ENCODE data around the gene CHRM2. TPM values are rescaled to one million over a fixed set of nuclear protein-coding genes. Genes with fewer than 3 reads are reported as not detected.

The CHRM2 gene
- total RNA-seq, 5 donors from 2014 or later (not counting 1 experiment from before 2014, with no cell fraction given): 0.09 to 0.10 TPM; not detected in 3

DNA sequence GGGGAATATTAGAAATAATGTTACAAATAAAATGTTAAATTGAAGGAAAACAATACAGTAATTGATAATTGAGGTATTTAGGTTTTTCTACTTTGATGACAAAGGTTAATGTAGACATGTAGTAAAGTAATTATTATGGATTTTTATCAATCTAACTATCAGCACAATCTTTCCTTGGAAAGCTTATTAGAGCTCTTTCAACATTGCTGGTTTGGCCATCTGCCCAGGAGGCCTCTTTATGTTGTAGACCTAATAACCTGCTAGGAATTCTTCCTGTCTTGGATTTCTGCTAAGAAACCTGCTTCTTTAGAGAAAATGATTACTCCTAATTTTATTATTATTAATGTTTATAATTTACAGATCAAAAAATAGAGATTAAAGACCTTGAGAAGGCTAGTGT lies 78.9 kb downstream of the CHRM2 start:
- DNase-seq (no peak), ATAC-seq (replicated peaks in 1 of 4) (no peak)
- H3K27me3 Mint-ChIP-seq: no peaks in the 10 kb centered on the region
- Histone ChIP-seq H3K4me1 (ENCODE audit: control insufficient read depth in 1 of 2, extremely low read depth in 1 of 2, insufficient read depth in 2 of 2, low read length in 2 of 2) (no peaks in the 10 kb centered on the region), H3K4me3 (ENCODE audit: control insufficient read depth in 1 of 2, extremely low read depth in 1 of 2, low read length in 1 of 2) (no peak overlapping the region), H3K36me3 (ENCODE audit: control insufficient read depth in 2 of 2, extremely low read depth in 1 of 2, insufficient read depth in 1 of 2, low read length in 1 of 2) (no peaks in the 10 kb centered on the region), H3K27ac (ENCODE audit: low read length) (no peak overlapping the region), H3K27me3 (replicated peaks in 1 of 2; ENCODE audit: control insufficient read depth in 2 of 2, extremely low read depth in 1 of 2, insufficient read depth in 2 of 2, low read length in 1 of 2) (no peaks in the 10 kb centered on the region), H3K9me3 (no peaks in the 10 kb centered on the region)
- no peak overlapping the region for H3K4me3 Mint-ChIP-seq
- ChIA-PET POLR2A (no interaction called here), CTCF (no interaction called here)
- no peaks in the 10 kb centered on the region for H3K36me3 Mint-ChIP-seq
- no peaks in the 10 kb centered on the region for H3K4me1 Mint-ChIP-seq
- H3K27ac Mint-ChIP-seq: no peak overlapping the region
- peaks cover 2 to 27% (median 11%) of the 10 kb centered on the region in 3 donors for H3K9me3 Mint-ChIP-seq

DNA sequence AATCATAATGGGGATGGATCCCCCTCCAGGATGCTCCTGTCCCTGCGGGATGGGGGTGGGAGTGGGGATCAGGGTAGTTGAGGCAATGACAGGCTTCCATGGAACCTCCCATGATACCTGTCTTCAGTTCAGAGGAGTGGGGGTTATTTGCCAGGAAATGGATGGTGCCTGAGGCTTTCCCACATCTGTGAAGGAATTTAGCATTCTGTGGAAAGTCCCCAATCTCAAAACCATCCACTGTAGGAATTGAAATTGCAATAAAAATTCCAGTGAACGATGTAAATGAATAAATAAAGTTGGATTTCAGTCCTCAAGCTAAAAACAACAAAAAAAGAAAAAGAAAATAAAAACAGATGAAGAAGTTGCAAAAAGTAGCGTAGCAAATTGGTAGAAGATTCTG lies 81.9 kb downstream of the CHRM2 start:
- H3K4me3 Mint-ChIP-seq: no peak overlapping the region

DNA sequence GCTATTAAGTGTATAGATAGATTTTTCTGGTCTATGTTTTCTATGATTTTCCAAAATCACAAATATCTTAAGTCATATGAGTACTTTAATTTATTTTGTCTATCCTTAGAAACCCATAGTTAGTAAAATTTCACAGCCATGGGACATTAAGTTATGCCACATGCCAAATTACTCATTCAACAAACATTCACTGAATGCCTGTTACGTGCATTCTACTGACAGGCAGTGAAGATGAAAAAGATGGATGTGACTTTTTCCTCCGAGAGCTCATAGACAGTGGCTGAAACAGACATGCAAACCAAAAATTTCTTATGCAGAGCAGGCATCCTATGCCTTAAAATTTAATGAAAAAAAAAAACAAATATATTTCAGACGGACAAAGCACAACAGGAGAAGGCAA lies 84.9 kb downstream of the CHRM2 start:
- H3K27me3 Mint-ChIP-seq: no peaks in the 10 kb centered on the region
- peaks cover 6 to 25% (median 10%) of the 10 kb centered on the region in 3 donors for H3K9me3 Mint-ChIP-seq
- ChIA-PET CTCF (no interaction called here), POLR2A (no interaction called here)
- no peak for DNase-seq
- no peak for ATAC-seq (replicated peaks in 1 of 4)
- Histone ChIP-seq H3K27me3 (replicated peaks in 1 of 2; ENCODE audit: control insufficient read depth in 2 of 2, extremely low read depth in 1 of 2, insufficient read depth in 2 of 2, low read length in 1 of 2) (no peaks in the 10 kb centered on the region), H3K9me3 (no peaks in the 10 kb centered on the region), H3K4me3 (ENCODE audit: control insufficient read depth in 1 of 2, extremely low read depth in 1 of 2, low read length in 1 of 2) (no peak overlapping the region), H3K4me1 (ENCODE audit: control insufficient read depth in 1 of 2, extremely low read depth in 1 of 2, insufficient read depth in 2 of 2, low read length in 2 of 2) (no peaks in the 10 kb centered on the region), H3K36me3 (ENCODE audit: control insufficient read depth in 2 of 2, extremely low read depth in 1 of 2, insufficient read depth in 1 of 2, low read length in 1 of 2) (no peaks in the 10 kb centered on the region), H3K27ac (ENCODE audit: low read length) (no peak overlapping the region)
- no peaks in the 10 kb centered on the region for H3K4me1 Mint-ChIP-seq
- WGBS (ENCODE audit: insufficient coverage): 60% methylated on average over 1 of the region's 3 CpGs
- no peak overlapping the region for H3K4me3 Mint-ChIP-seq
- H3K36me3 Mint-ChIP-seq: no peaks in the 10 kb centered on the region
- no peak overlapping the region for H3K27ac Mint-ChIP-seq

More for the DNA sequence above, 81.9 kb downstream of the CHRM2 start:
- ChIA-PET POLR2A (interaction anchor here in 1 of 2 donors (0.8 kb wide), 1 partner anchor 8 kb away, joined by 3 read pairs; no protein-coding TSS in a partner anchor), CTCF (no interaction called here)
- DNase-seq (no peak), ATAC-seq (replicated peaks in 1 of 4) (no peak)
- no peaks in the 10 kb centered on the region for H3K36me3 Mint-ChIP-seq
- no peaks in the 10 kb centered on the region for H3K27me3 ChIP-seq (replicated peaks in 1 of 2; ENCODE audit: control insufficient read depth in 2 of 2, extremely low read depth in 1 of 2, insufficient read depth in 2 of 2, low read length in 1 of 2)
- H3K27ac Mint-ChIP-seq: no peak overlapping the region
- WGBS (ENCODE audit: insufficient coverage): no CpG with 5 or more reads among the region's 3 CpGs
- no peaks in the 10 kb centered on the region for H3K4me1 Mint-ChIP-seq
- H3K4me1 ChIP-seq (ENCODE audit: control insufficient read depth in 1 of 2, extremely low read depth in 1 of 2, insufficient read depth in 2 of 2, low read length in 2 of 2): no peaks in the 10 kb centered on the region
- no peak overlapping the region for H3K4me3 ChIP-seq (ENCODE audit: control insufficient read depth in 1 of 2, extremely low read depth in 1 of 2, low read length in 1 of 2)
- H3K36me3 ChIP-seq (ENCODE audit: control insufficient read depth in 2 of 2, extremely low read depth in 1 of 2, insufficient read depth in 1 of 2, low read length in 1 of 2): no peaks in the 10 kb centered on the region
- no peaks in the 10 kb centered on the region for H3K9me3 ChIP-seq
- peaks cover 6 to 33% (median 16%) of the 10 kb centered on the region in 3 donors for H3K9me3 Mint-ChIP-seq
- H3K27me3 Mint-ChIP-seq: no peaks in the 10 kb centered on the region
- H3K27ac ChIP-seq (ENCODE audit: low read length): no peak overlapping the region

DNA sequence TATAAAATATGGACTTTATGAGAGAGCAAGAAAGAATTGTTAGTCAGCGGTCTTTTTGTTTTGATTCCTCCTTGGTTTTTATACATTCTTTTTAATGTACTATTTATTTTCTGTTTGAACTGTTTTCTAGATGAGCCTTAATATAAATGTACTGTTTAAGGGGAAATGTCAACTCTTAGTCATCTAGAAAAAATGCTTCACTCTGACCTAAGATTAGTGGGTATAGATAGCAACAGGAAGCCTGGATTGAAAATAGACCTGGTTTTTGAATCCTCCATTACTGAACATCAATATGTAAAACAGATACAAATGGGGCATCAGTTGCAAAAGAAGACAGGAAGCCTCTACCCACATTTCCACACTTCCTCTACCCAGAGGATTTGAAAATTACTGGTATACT lies 87.8 kb downstream of the CHRM2 start:
- DNase-seq (no peak), ATAC-seq (replicated peaks in 1 of 4) (no peak)
- no CpG with 5 or more reads among the region's 1 CpG for WGBS (ENCODE audit: insufficient coverage)
- Mint-ChIP-seq H3K27ac (no peak overlapping the region), H3K9me3 (peaks cover 4 to 20% (median 10%) of the 10 kb centered on the region in 3 donors), H3K4me1 (no peaks in the 10 kb centered on the region), H3K27me3 (no peaks in the 10 kb centered on the region), H3K36me3 (no peaks in the 10 kb centered on the region), H3K4me3 (no peak overlapping the region)
- Histone ChIP-seq H3K27me3 (replicated peaks in 1 of 2; ENCODE audit: control insufficient read depth in 2 of 2, extremely low read depth in 1 of 2, insufficient read depth in 2 of 2, low read length in 1 of 2) (no peaks in the 10 kb centered on the region), H3K4me1 (ENCODE audit: control insufficient read depth in 1 of 2, extremely low read depth in 1 of 2, insufficient read depth in 2 of 2, low read length in 2 of 2) (no peaks in the 10 kb centered on the region), H3K27ac (ENCODE audit: low read length) (no peak overlapping the region), H3K4me3 (ENCODE audit: control insufficient read depth in 1 of 2, extremely low read depth in 1 of 2, low read length in 1 of 2) (no peak overlapping the region), H3K36me3 (ENCODE audit: control insufficient read depth in 2 of 2, extremely low read depth in 1 of 2, insufficient read depth in 1 of 2, low read length in 1 of 2) (no peaks in the 10 kb centered on the region), H3K9me3 (no peaks in the 10 kb centered on the region)
- CTCF ChIA-PET: no interaction called here
- POLR2A ChIA-PET: no interaction called here

DNA sequence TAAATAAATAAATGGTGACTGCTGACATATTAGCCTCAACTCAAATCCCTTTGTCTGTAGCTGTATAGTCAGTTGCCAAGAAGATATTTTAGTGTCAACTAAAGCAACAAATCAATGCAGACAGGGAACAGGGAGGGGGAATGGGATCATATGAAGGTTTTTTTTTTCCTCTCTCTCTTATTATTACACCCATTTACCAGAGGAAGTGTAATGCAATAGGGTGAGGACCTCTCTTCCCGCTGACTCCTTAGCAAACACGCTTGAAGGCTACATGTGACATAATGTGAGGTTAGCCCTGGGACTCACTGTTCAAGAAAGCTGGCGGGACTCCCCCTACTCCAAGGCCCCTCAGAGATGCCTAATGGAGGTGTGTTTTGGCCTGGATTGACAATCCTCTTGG lies 88.2 kb downstream of the CHRM2 start:
- H3K27ac Mint-ChIP-seq: no peak overlapping the region

DNA sequence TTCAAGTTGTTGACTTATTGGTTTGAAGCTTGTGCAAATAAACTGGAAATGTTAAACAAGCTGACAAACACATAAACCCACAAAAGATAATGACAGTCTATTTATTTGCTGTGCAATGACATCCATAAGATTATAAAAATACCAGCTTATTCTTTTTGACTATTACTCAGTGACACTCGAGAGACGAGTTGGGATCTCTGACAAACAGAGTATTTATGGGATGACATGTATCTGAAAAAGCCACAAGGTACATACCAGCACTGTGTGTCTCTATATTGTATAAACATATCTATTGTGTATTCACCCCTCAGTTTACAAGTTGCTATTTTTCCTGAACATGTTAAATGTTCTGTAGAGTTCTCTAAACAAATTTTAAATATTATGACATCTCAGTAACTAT lies 88.9 kb downstream of the CHRM2 start:
- H3K4me3 Mint-ChIP-seq: no peak overlapping the region
- Histone ChIP-seq H3K27ac (ENCODE audit: low read length) (no peak overlapping the region), H3K4me1 (ENCODE audit: control insufficient read depth in 1 of 2, extremely low read depth in 1 of 2, insufficient read depth in 2 of 2, low read length in 2 of 2) (no peaks in the 10 kb centered on the region), H3K27me3 (replicated peaks in 1 of 2; ENCODE audit: control insufficient read depth in 2 of 2, extremely low read depth in 1 of 2, insufficient read depth in 2 of 2, low read length in 1 of 2) (no peaks in the 10 kb centered on the region), H3K36me3 (ENCODE audit: control insufficient read depth in 2 of 2, extremely low read depth in 1 of 2, insufficient read depth in 1 of 2, low read length in 1 of 2) (no peaks in the 10 kb centered on the region), H3K4me3 (ENCODE audit: control insufficient read depth in 1 of 2, extremely low read depth in 1 of 2, low read length in 1 of 2) (no peak overlapping the region), H3K9me3 (no peaks in the 10 kb centered on the region)
- no CpG with 5 or more reads among the region's 2 CpGs for WGBS (ENCODE audit: insufficient coverage)
- no peaks in the 10 kb centered on the region for H3K36me3 Mint-ChIP-seq
- no peaks in the 10 kb centered on the region for H3K4me1 Mint-ChIP-seq
- ATAC-seq (replicated peaks in 1 of 4) (no peak), DNase-seq (no peak)
- H3K27me3 Mint-ChIP-seq: no peaks in the 10 kb centered on the region
- no peak overlapping the region for H3K27ac Mint-ChIP-seq
- CTCF ChIA-PET: no interaction called here
- POLR2A ChIA-PET: no interaction called here
- H3K9me3 Mint-ChIP-seq: peaks cover 5 to 14% (median 6%) of the 10 kb centered on the region in 3 donors

More for the DNA sequence above, 88.2 kb downstream of the CHRM2 start:
- Mint-ChIP-seq H3K27me3 (no peaks in the 10 kb centered on the region), H3K4me1 (no peaks in the 10 kb centered on the region), H3K9me3 (peaks cover 6 to 16% (median 10%) of the 10 kb centered on the region in 3 donors), H3K36me3 (no peaks in the 10 kb centered on the region), H3K4me3 (no peak overlapping the region)
- H3K4me1 ChIP-seq (ENCODE audit: control insufficient read depth in 1 of 2, extremely low read depth in 1 of 2, insufficient read depth in 2 of 2, low read length in 2 of 2): no peaks in the 10 kb centered on the region
- no peaks in the 10 kb centered on the region for H3K27me3 ChIP-seq (replicated peaks in 1 of 2; ENCODE audit: control insufficient read depth in 2 of 2, extremely low read depth in 1 of 2, insufficient read depth in 2 of 2, low read length in 1 of 2)
- no peak overlapping the region for H3K4me3 ChIP-seq (ENCODE audit: control insufficient read depth in 1 of 2, extremely low read depth in 1 of 2, low read length in 1 of 2)
- POLR2A ChIA-PET: no interaction called here
- DNase-seq: no peak
- no CpG with 5 or more reads among the region's 3 CpGs for WGBS (ENCODE audit: insufficient coverage)
- CTCF ChIA-PET: no interaction called here
- no peak overlapping the region for H3K27ac ChIP-seq (ENCODE audit: low read length)
- H3K36me3 ChIP-seq (ENCODE audit: control insufficient read depth in 2 of 2, extremely low read depth in 1 of 2, insufficient read depth in 1 of 2, low read length in 1 of 2): no peaks in the 10 kb centered on the region
- H3K9me3 ChIP-seq: no peaks in the 10 kb centered on the region
- no peak for ATAC-seq (replicated peaks in 1 of 4)

DNA sequence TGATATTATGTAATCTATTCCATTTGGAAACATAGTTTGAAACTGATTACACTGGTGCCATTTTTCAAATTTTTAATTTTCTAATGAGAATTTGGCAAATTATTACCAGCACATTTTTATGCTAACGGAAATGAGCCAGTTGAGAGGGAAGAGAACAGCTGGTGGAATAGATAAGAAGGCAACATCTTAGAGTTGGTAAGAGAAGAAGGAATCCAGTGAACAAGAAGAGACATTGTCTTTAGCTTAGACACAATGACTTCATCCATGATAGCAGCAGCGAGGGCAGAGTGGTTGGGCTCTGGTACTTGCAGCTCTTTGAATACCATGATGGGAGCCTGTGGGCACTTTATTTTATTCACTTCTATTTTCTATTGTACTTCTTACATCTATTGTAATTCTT lies 89.6 kb downstream of the CHRM2 start:
- ATAC-seq (replicated peaks in 1 of 4): no peak
- CTCF ChIA-PET: no interaction called here

More for the DNA sequence above, 89.6 kb downstream of the CHRM2 start:
- Mint-ChIP-seq H3K36me3 (no peaks in the 10 kb centered on the region), H3K4me3 (no peak overlapping the region), H3K9me3 (peaks cover 0 to 11% (median 4%) of the 10 kb centered on the region in 3 donors), H3K27me3 (no peaks in the 10 kb centered on the region), H3K27ac (no peak overlapping the region), H3K4me1 (no peaks in the 10 kb centered on the region)
- H3K4me1 ChIP-seq (ENCODE audit: control insufficient read depth in 1 of 2, extremely low read depth in 1 of 2, insufficient read depth in 2 of 2, low read length in 2 of 2): no peaks in the 10 kb centered on the region
- POLR2A ChIA-PET: no interaction called here
- H3K27ac ChIP-seq (ENCODE audit: low read length): no peak overlapping the region
- no peak overlapping the region for H3K4me3 ChIP-seq (ENCODE audit: control insufficient read depth in 1 of 2, extremely low read depth in 1 of 2, low read length in 1 of 2)
- no peak for DNase-seq
- H3K9me3 ChIP-seq: no peaks in the 10 kb centered on the region
- WGBS (ENCODE audit: insufficient coverage): no CpG with 5 or more reads among the region's 2 CpGs
- no peaks in the 10 kb centered on the region for H3K36me3 ChIP-seq (ENCODE audit: control insufficient read depth in 2 of 2, extremely low read depth in 1 of 2, insufficient read depth in 1 of 2, low read length in 1 of 2)
- no peaks in the 10 kb centered on the region for H3K27me3 ChIP-seq (replicated peaks in 1 of 2; ENCODE audit: control insufficient read depth in 2 of 2, extremely low read depth in 1 of 2, insufficient read depth in 2 of 2, low read length in 1 of 2)

Measured in T-cell (primary cell).